H9 (cell line): ENCODE measurements around the gene UFM1. TPM values are rescaled to one million over a fixed set of nuclear protein-coding genes. Genes with fewer than 3 reads are reported as not detected.

ENCODE experiments used
- DNase-seq: peaks from one replicate; pipeline ENCODE4 v3.0.0-alpha.2; 2017
- H2AFZ ChIP-seq: one replicate; pipeline ENCODE4 v1.6.1; 2013; ENCODE audit warnings: mild to moderate bottlenecking, low read length, control low read depth, moderate library complexity
- H2AK5ac ChIP-seq: 2 replicates; pipeline ENCODE4 v1.6.1; 2013; ENCODE audit warnings: low read length, control low read depth, mixed read lengths; ENCODE audit not compliant: insufficient read length
- H2BK120ac ChIP-seq: one replicate; pipeline ENCODE4 v1.6.1; 2013; ENCODE audit warnings: low read depth, mild to moderate bottlenecking, low read length, control low read depth, inconsistent platforms; ENCODE audit not compliant: poor library complexity, severe bottlenecking
- H2BK12ac ChIP-seq: 2 replicates; pipeline ENCODE4 v1.6.1; 2013; ENCODE audit warnings: low read length, control low read depth, mixed read lengths, low read depth; ENCODE audit not compliant: insufficient read length
- H2BK15ac ChIP-seq: 2 replicates; pipeline ENCODE4 v1.6.1; 2013; ENCODE audit warnings: low read depth, low read length, control low read depth
- H2BK20ac ChIP-seq: one replicate; pipeline ENCODE4 v1.6.1; 2013; ENCODE audit warnings: low read depth, mild to moderate bottlenecking, low read length, control low read depth, inconsistent platforms; ENCODE audit not compliant: poor library complexity, severe bottlenecking
- H2BK5ac ChIP-seq: 2 replicates; pipeline ENCODE4 v1.6.1; 2013; ENCODE audit warnings: low read length, control low read depth, mixed read lengths; ENCODE audit not compliant: insufficient read length
- H3K14ac ChIP-seq: 2 replicates; pipeline ENCODE4 v1.6.1; 2013; ENCODE audit warnings: low read length, control low read depth; ENCODE audit not compliant: insufficient read depth
- H3K18ac ChIP-seq: 2 replicates; pipeline ENCODE4 v1.6.1; 2013; ENCODE audit warnings: low read depth, mild to moderate bottlenecking, mixed read lengths, low read length, control low read depth; ENCODE audit not compliant: insufficient read length
- H3K23ac ChIP-seq: 2 replicates; pipeline ENCODE4 v1.6.1; 2013; ENCODE audit warnings: low read length, control low read depth, mixed read lengths, low read depth; ENCODE audit not compliant: insufficient read length
- H3K23me2 ChIP-seq: 2 replicates; pipeline ENCODE4 v1.6.1; 2013; ENCODE audit warnings: low read depth, mild to moderate bottlenecking, mixed read lengths, low read length, control low read depth; ENCODE audit not compliant: insufficient read length, poor library complexity, severe bottlenecking
- H3K27ac ChIP-seq: 2 replicates; pipeline ENCODE4 v1.5.1; 2013; ENCODE audit warnings: low read length, control low read depth, mixed read lengths, low read depth; ENCODE audit not compliant: insufficient read length
- H3K27me3 ChIP-seq: 2 replicates; pipeline ENCODE4 v1.6.1; 2013; ENCODE audit warnings: low read length, control low read depth, inconsistent platforms; ENCODE audit not compliant: insufficient read depth
- H3K4ac ChIP-seq: 2 replicates; pipeline ENCODE4 v1.6.1; 2013; ENCODE audit warnings: low read depth, mild to moderate bottlenecking, control low read depth, inconsistent platforms, low read length, moderate library complexity
- H3K4me1 ChIP-seq: 2 replicates; pipeline ENCODE4 v1.6.1; 2013; ENCODE audit warnings: low read length, control low read depth, inconsistent platforms; ENCODE audit not compliant: insufficient read depth
- H3K4me2 ChIP-seq: 2 replicates; pipeline ENCODE4 v1.6.1; 2013; ENCODE audit warnings: low read length, control low read depth, mixed read lengths; ENCODE audit not compliant: insufficient read length, insufficient read depth
- H3K56ac ChIP-seq: 2 replicates; pipeline ENCODE4 v1.6.1; 2013; ENCODE audit warnings: low read depth, mild to moderate bottlenecking, mixed read lengths, low read length, control low read depth; ENCODE audit not compliant: insufficient read length
- H3K79me1 ChIP-seq: 2 replicates; pipeline ENCODE4 v1.6.1; 2013; ENCODE audit warnings: low read depth, mild to moderate bottlenecking, moderate library complexity, low read length, control low read depth, inconsistent platforms; ENCODE audit not compliant: insufficient read depth, poor library complexity, severe bottlenecking
- H3K79me2 ChIP-seq: 2 replicates; pipeline ENCODE4 v1.6.1; 2013; ENCODE audit warnings: low read length, control low read depth, inconsistent platforms; ENCODE audit not compliant: insufficient read depth
- H3K9ac ChIP-seq: 2 replicates; pipeline ENCODE4 v1.6.1; 2013; ENCODE audit warnings: low read length, control low read depth, mixed read lengths; ENCODE audit not compliant: insufficient read length; ENCODE audit errors: extremely low read depth
- H3K9me3 ChIP-seq: one replicate; pipeline ENCODE4 v1.6.1; 2013; ENCODE audit warnings: low read depth, low read length, inconsistent platforms; ENCODE audit not compliant: control insufficient read depth
- H3T11ph ChIP-seq: one replicate; pipeline ENCODE4 v1.6.1; 2013; ENCODE audit warnings: mild to moderate bottlenecking, low read length, control low read depth, inconsistent platforms
- H4K20me1 ChIP-seq: one replicate; pipeline ENCODE4 v1.6.1; 2013; ENCODE audit not compliant: control insufficient read depth, insufficient read length, insufficient read depth
- H4K5ac ChIP-seq: 2 replicates; pipeline ENCODE4 v1.6.1; 2013; ENCODE audit warnings: low read depth, mild to moderate bottlenecking, mixed read lengths, low read length, control low read depth; ENCODE audit not compliant: insufficient read length
- H4K8ac ChIP-seq: replicated peaks from 2 replicates; pipeline ENCODE4 v1.6.1; 2013; ENCODE audit warnings: low read length, control low read depth, mixed read lengths, low read depth; ENCODE audit not compliant: insufficient read length
- H4K91ac ChIP-seq: 2 replicates; pipeline ENCODE4 v1.6.1; 2013; ENCODE audit warnings: low read depth, mild to moderate bottlenecking, moderate library complexity, mixed read lengths, low read length, control low read depth; ENCODE audit not compliant: insufficient read length
- H3K27ac Mint-ChIP-seq, 3 experiments: 2 replicates in 2 of 3; 3 replicates in 1 of 3; pipeline ENCODE4 v1.8.0; 2020 to 2021; ENCODE audit warnings: mixed read lengths in 3 of 3, mild to moderate bottlenecking in 1 of 3, moderate library complexity in 1 of 3
- H3K27me3 Mint-ChIP-seq: 2 replicates; pipeline ENCODE4 v1.8.0; 2021; ENCODE audit warnings: low read depth, mild to moderate bottlenecking, moderate library complexity, mixed read lengths
- H3K36me3 Mint-ChIP-seq, 3 experiments: 2 replicates in 2 of 3; 3 replicates in 1 of 3; pipeline ENCODE4 v1.8.0; 2020 to 2021; ENCODE audit warnings: low read depth in 3 of 3, mixed read lengths in 3 of 3; ENCODE audit not compliant: insufficient read depth in 1 of 3
- H3K4me1 Mint-ChIP-seq, 2 experiments: 2 replicates each; pipeline ENCODE4 v1.8.0; 2020; ENCODE audit warnings: mixed read lengths in 2 of 2
- H3K4me3 Mint-ChIP-seq, 2 experiments: 2 replicates in 1 of 2; 3 replicates in 1 of 2; pipeline ENCODE4 v1.8.0; 2020 to 2021; ENCODE audit warnings: mild to moderate bottlenecking in 2 of 2, mixed read lengths in 2 of 2, moderate library complexity in 1 of 2
- H3K9me3 Mint-ChIP-seq, 2 experiments: 2 replicates in 1 of 2; 3 replicates in 1 of 2; pipeline ENCODE4 v1.8.0; 2020; ENCODE audit warnings: mild to moderate bottlenecking in 2 of 2, mixed read lengths in 2 of 2, moderate library complexity in 1 of 2
- CTCF ChIP-seq: fragments of 200-600 bp; sonication (generic); conservative IDR thresholded peaks from 3 replicates; pipeline ENCODE4 v1.8.0; 2021; ENCODE audit warnings: antibody characterized with exemption, mild to moderate bottlenecking
- WGBS: extraction: QIAGEN DNeasy Blood & Tissue Kit; methylation state at CpG from one replicate; pipeline ENCODE4 v1.1.7; 2013; ENCODE audit warnings: missing lambda C conversion rate, low lambda C conversion rate, mixed read lengths; ENCODE audit not compliant: insufficient read length; ENCODE audit errors: extremely low coverage; 5-methylcytosine and 5-hydroxymethylcytosine counted together
- total RNA-seq: library from RNA; stranded (reverse); gene quantifications from 2 replicates; pipeline ENCODE4 v1.2.1, GENCODE V29; 2021

UFM1 gene
- total RNA-seq, 1 experiment from 2014 or later = 57.3 TPM

DNA sequence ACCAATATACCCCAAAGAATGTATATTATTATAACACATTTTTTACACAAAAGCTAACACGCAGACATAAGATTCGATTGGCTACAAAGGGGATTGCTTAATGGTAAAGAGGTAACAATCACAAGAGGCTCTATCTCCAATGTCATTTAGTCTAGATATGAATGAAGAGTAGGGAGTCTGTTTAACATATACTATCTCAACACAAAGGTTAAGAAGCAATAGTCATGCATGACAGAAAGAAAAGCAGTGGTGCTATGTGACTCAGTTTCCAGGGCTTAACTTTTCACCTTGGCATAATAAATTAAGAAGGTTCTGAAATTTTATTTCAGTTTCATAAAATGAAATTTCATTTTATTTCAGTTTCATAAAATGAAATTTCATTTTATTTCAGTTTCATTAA is 33.3 kb downstream of the UFM1 start:
- no peaks in the 10 kb centered on the region for H3K4me1 ChIP-seq
- H4K8ac ChIP-seq = no peak overlapping the region
- Mint-ChIP-seq H3K4me1 (peaks cover 4% of the 10 kb centered on the region in 2 experiments; a peak in 1 of 4 replicates), H3K27ac (no peak overlapping the region), H3K36me3 (no peaks in the 10 kb centered on the region), H3K27me3 (no peaks in the 10 kb centered on the region), H3K4me3 (no peak overlapping the region), H3K9me3 (no peaks in the 10 kb centered on the region)
- no peak overlapping the region for H2BK20ac ChIP-seq
- H3K56ac ChIP-seq = no peak overlapping the region
- no peak overlapping the region for H3T11ph ChIP-seq
- no peaks in the 10 kb centered on the region for H3K27me3 ChIP-seq
- H2BK15ac ChIP-seq = no peak overlapping the region
- H3K23me2 ChIP-seq = no peaks in the 10 kb centered on the region
- H3K14ac ChIP-seq = no peak overlapping the region
- H2AK5ac ChIP-seq = no peak overlapping the region
- no peaks in the 10 kb centered on the region for H4K20me1 ChIP-seq
- no peak overlapping the region for H3K9ac ChIP-seq
- no peak overlapping the region for H3K4ac ChIP-seq
- no peak overlapping the region for H3K4me2 ChIP-seq
- H3K9me3 ChIP-seq = no peaks in the 10 kb centered on the region
- H2AFZ ChIP-seq = no peak overlapping the region
- H4K91ac ChIP-seq = no peak overlapping the region
- DNase-seq = no peak
- H2BK5ac ChIP-seq = no peak overlapping the region
- H2BK12ac ChIP-seq = no peak overlapping the region
- no peak overlapping the region for H3K23ac ChIP-seq
- no peak overlapping the region for H4K5ac ChIP-seq
- H3K18ac ChIP-seq = no peak overlapping the region
- H3K79me1 ChIP-seq = no peaks in the 10 kb centered on the region
- H3K79me2 ChIP-seq = no peaks in the 10 kb centered on the region
- no peak overlapping the region for H3K27ac ChIP-seq
- no peak overlapping the region for H2BK120ac ChIP-seq
- TF ChIP-seq CTCF = no peak
- WGBS = no CpG with 5 or more reads among the region's 2 CpGs
